HG03108 (cell line): ENCODE data around the gene SMIM35.

Experiments used
- ATAC-seq: cut with Tn5 transposase; IDR thresholded peaks from one replicate; pipeline ENCODE4 v1.9.1; 2021; ENCODE audit warnings: moderate library complexity; ENCODE audit not compliant: unreplicated experiment

SMIM35 gene

GRCh38 chr11:118111019-118111743, 24.4 kb upstream of the SMIM35 start:
- no peak for ATAC-seq

- ATAC-seq = no peak
Measured at GRCh38 chr11:118109231-118109630, 22.5 kb upstream of the SMIM35 start.

DNA sequence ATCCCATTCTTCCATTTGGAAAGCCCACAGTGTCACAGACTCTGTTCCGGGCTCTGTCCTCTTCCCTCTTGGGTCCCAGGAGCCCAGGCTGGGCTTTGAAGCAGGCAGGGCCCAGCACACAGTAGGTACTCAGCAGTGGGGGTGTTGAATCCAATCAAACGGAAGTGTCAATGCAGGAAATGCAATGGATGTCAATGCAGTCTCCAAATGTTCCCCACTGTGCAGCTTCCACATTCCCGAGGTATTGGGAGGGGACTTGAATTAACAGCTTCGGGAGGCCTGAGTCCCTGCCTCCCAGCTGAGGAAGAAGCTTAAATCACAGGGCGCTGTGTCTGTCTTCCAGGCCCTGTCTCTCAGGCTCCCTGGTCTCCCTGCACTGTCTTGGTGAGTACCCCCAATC, 21.8 kb upstream of the SMIM35 start:
- ATAC-seq = no peak

GRCh38 chr11:118106789-118107335, 20.1 kb upstream of the SMIM35 start:
- ATAC-seq = no peak

DNA sequence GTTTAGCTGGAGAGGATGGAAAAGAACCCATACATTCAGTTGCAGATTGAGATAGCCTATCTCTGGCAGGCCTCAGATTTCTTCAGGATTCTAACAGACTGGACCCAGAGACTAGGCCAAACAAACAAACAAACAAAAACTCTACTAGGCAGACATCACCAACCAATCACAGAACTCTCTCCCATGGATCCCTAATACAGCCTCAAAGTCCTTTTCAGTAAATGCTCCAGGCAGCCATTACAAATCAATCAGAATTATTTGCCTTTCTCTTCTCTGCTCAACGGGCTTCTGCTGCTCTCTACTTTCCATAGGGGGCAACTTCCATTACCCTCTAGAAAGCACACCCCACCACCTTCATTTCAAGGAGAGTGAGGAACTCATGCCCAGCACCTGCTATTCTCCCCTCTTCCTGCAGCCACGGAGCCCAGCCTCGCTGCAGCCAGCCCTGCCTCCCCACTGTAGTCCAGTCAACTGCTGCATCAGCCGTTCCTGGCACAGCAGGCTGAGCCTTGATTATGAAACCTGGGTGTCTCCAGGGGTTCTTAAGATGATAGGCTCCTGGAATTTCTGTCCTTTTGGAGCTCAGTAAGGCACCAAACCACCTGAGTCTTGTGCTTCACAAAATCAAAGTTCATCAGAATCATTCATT, 19.0 kb upstream of the SMIM35 start:
- ATAC-seq = no peak

DNA sequence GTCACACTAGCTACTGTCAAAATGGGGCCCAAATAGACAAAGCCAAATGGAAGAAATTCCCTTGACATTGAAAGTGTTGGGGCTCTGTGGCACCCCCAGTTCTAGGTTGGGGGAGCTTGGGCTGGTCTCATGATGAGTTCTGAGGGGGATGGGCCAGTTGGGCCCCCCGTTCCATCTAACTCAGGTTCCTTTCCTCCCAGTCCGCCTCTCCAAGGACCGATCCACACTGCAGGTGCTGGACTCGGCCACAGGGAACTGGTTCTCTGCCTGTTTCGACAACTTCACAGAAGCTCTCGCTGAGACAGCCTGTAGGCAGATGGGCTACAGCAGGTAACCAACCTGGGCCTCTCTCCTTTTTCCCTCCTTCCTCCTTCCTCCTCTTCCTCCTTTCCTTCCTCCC, 17.7 kb upstream of the SMIM35 start:
- no peak for ATAC-seq

DNA sequence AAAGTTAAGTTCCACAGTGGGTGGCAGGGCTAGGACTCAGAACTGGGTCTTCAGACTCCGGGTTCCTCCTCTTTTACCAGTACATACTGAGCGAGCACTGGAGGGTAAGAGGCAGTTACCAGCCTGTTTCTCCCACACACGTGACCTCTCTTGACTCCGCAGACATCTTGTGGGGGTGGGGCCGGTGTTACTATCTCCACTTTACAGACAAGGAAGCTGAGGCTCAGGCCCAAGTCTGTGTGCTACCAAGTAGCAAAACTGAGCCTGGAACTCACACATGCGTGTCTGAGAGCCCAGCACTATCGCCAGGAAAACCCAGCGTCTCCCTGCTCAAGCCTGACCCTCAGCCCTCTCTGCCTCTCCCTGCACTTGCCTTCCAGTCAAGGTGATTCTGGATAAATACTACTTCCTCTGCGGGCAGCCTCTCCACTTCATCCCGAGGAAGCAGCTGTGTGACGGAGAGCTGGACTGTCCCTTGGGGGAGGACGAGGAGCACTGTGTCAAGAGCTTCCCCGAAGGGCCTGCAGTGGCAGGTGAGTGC, 16.0 kb upstream of the SMIM35 start:
- no peak for ATAC-seq

- no peak for ATAC-seq
Measured at GRCh38 chr11:118100691-118101232, 14.0 kb upstream of the SMIM35 start.

DNA sequence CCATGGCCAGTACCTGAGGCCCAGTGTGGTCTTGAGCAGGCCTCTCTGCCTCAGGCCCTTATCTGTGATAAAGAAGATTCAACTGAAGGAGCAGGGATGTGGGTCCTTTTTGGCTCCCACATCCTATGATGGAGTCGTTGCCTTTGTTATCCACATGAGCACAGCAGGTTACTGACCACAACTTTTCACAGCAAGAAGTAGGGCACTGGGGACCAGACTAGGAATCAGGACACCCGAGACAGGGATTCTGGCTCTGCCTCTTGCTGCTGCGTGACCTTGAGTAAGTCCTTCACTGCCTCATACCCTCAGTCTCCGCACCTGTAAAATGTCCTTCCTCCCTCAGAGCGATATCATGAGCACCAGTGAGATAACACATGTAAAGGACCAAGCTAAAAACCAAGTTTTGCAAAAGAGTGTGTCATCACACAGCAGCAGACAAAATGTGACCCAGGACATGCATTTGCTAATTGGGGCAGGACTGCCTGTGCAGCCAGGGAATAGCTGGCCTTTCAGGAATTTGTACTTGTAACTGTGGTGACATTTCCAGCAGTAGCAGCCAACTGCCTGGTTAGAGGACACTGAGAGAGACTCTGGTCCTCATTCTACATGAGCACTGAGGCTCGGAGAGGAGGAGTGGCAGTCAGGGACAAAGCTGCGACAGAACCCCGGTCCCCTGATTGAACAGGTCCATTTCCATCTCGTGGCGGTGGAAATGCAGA, 13.2 kb upstream of the SMIM35 start:
- ATAC-seq = no peak

DNA sequence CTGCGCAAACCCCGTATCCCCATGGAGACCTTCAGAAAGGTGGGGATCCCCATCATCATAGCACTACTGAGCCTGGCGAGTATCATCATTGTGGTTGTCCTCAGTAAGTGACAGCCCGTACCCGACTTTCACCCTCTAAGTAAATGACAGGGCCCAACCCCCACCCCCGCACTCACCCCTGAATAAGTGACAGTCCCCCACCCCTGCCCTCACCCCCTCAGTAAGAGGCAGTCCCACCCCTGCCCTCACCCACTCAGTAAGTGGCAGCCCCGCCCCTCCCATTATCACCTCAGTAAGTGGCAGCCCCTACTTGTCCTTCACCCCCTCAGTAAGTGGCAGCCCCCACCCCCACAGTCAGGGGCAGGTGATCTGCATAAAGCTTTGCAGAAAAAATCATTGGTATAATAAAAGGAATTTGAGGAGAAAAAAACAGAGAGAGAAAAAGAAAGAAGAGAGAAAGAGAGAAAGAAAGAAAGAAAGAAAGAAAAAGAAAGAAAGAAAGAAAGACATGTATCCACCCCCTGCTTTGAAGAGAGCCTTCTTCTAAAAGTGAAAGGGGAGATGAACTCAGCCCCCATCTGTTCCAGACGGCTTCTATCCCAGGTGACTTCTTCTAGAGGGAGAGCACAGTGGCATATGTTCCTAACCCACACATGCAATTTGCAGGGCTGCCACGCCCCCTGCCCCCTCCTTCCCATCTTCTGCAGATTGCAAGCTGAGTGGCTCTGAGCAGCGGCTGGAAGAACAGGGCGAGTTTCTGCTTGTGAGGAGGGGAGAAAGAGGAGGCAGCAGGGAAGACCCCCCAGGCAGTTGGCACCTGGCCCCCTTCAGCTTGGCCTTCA, 12.5 kb upstream of the SMIM35 start:
- no peak for ATAC-seq

GRCh38 chr11:118095967-118096367, 9.2 kb upstream of the SMIM35 start:
- ATAC-seq = no peak

DNA sequence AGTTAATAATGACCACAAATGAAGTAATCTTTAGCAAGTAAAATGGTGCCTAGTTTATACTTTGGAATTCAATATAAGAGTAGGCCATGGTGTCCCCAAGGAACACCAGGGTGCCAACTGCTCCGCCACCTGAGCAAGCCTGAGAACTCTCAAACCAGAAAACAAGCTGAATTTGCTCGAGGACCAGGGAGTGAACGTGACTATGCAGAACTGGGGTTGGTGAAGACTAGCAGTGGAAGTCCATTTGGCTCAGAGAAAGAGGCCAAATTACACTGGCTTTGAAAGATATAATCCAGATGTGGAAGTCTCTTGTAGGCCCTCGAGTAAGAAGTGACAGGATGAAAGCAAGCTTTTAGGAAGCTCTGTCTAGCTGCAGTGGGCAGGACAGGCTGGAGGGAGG, 8.7 kb upstream of the SMIM35 start:
- no peak for ATAC-seq

GRCh38 chr11:118092907-118093571, 6.3 kb upstream of the SMIM35 start:
- ATAC-seq = no peak

DNA sequence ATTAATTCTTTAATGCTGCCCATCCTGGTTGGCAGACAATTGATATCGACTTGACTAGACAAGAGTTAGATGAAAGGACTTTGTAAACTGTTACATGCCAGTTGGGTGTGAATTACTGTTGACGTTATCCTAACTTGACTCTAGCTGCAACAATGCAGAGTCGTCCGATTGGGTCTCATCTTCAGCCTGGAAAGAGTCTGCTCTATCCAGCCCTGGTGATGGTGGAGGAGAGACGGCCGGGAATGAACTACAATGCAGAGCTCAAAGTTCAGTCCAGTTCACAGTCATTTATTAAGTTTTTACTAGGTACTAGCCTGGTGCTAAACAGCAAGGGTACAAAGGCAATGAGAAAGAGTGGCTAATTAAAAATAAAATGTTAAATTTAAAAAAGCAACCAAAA, 4.9 kb upstream of the SMIM35 start:
- no peak for ATAC-seq

DNA sequence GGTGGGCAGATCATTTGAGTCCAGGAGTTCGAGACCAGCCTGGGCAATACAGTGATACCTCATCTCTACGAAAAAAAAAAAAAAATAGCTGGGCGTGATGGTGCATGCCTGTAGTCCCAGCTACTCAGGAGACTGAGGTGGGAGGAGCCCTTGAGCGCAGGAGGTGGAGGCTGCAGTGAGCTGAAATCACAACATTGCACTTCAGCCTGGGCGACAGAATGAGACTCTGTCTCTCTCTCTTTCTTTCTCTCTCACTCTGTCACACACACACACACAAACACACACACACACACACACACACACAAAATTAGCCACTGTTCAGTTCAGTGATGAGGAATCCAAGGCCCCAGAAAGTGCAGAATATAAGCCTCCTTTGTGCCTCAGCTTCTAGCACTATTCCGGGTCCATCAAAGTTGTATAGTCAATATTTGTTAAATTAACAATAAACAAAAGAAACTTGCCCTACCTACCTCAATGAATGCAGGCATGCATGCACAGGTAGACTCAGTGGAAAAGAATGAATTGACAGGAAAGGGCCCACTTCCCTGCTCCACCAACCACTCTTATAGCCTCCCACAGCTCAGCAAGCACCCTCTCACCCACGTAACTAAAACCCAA, 3.9 kb upstream of the SMIM35 start:
- no peak for ATAC-seq

DNA sequence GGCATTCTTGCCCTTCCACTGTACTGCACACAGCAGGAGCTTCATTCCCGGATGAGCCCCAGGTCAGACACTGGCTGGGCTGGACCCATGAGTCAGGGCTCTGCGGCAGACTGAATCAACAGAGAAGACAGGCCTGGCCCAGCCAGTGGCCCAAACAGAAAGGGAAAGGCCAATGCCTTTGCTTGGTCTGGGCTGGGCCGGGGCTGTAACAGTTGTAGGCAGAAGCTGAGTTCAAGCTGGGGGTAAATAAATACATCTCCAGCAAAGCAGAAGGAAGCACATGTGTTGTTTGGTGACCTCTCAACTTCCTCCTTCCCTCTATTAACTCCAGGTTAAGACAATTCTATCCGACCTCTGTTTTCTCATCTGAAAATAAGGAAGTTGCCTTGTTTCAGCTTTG, 1.8 kb upstream of the SMIM35 start:
- ATAC-seq = no peak

DNA sequence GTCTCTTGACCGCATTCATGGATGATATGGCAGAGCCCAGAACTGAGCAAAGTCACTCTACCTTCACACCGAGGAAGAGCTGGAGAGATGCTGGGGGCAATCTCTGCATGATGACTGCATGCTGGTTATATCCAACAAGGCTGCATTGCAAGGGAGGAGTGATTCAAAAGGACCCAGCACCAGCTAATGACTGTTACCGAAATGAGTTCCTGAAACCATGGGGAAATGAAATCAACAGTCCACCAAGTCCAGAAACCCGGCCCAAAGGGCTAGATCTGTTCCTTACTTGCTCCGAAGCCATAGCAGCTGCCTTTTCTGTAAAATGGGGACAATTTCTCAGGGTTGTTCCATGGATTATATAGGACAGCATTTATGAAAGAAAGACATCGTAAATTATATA, 1.2 kb upstream of the SMIM35 start:
- ATAC-seq = no peak

GRCh38 chr11:118084656-118085055, 2.1 kb downstream of the SMIM35 start:
- no peak for ATAC-seq

GRCh38 chr11:118084247-118084646, 2.5 kb downstream of the SMIM35 start:
- ATAC-seq = no peak
